ENCODE results near the gene SECISBP2L.

DNA sequence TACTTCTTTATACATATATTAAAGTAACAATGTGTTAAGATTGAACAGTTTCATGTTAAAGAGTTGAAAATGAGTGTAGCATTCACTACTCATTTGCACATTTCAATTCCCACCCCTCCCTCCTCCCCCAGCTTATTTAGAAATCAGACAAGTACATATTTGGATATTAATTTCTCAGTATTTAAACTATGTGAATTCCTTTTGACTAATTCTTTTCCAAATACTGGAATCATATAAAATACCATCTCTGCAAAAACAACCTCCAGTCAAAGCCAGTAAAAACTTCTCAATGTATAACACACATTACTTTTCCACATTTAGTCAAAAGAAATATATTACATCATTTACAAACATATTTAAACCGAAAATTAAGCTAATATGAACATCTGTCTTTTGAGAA is 57.1 kb downstream of the SECISBP2L start:
- TF ChIP-seq ZNF384 (IDR thresholded peaks at IDR 0.05) (no peak), SP1 (IDR thresholded peaks at IDR 0.05) (no peak), CTBP1 (IDR thresholded peaks at IDR 0.05; ENCODE audit: borderline replicate concordance) (no peak), FOXA1 (IDR thresholded peaks at IDR 0.05) (no peak)

Measured in HEK293T (cell line).